HG03108 (cell line): ENCODE data around the gene ACIN1.

Source experiments
- ATAC-seq: cut with Tn5 transposase; IDR thresholded peaks from one replicate; pipeline ENCODE4 v1.9.1; 2021; ENCODE audit warnings: moderate library complexity; ENCODE audit not compliant: unreplicated experiment

Gene ACIN1

GRCh38 chr14:23125011-23125410 is 30.1 kb upstream of the ACIN1 start:
- no peak for ATAC-seq

DNA sequence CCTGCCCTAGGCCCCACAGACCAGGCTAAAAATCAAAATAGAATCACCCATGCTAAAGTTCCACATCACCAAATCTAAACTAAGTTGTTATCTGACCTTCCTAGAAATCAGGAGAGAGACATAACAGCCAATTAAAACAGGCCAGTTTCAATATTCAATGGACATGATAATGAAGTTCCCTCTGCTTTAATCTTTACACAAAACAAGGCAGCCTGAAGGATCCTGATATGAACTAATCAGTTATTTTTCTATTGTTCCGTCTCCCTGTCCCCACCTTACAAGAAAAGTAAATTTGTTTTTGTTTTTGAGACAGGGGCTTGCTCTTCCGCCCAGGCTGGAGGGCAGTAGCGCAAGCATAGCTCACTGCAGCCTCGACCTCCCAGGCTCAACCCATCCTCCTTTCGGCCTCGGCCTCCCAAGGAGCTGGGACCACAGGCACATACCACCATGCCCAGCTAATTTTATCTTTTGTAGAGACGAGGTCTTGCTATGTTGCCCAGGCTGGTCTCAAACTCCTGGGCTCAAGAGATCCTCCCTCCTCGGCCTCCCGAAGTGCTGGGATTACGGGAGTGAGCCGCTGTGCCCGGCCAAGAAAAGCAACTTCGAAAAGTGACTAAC is 29.5 kb upstream of the ACIN1 start:
- no peak for ATAC-seq

GRCh38 chr14:23123419-23123818 is 28.5 kb upstream of the ACIN1 start:
- no peak for ATAC-seq

- no peak for ATAC-seq
Measured at GRCh38 chr14:23122086-23122485, 27.1 kb upstream of the ACIN1 start.

- peak; percentile 53 for ATAC-seq
Measured at GRCh38 chr14:23121361-23121771, 26.4 kb upstream of the ACIN1 start.

GRCh38 chr14:23120541-23121251 is 25.8 kb upstream of the ACIN1 start:
- peak; percentile 77 for ATAC-seq

DNA sequence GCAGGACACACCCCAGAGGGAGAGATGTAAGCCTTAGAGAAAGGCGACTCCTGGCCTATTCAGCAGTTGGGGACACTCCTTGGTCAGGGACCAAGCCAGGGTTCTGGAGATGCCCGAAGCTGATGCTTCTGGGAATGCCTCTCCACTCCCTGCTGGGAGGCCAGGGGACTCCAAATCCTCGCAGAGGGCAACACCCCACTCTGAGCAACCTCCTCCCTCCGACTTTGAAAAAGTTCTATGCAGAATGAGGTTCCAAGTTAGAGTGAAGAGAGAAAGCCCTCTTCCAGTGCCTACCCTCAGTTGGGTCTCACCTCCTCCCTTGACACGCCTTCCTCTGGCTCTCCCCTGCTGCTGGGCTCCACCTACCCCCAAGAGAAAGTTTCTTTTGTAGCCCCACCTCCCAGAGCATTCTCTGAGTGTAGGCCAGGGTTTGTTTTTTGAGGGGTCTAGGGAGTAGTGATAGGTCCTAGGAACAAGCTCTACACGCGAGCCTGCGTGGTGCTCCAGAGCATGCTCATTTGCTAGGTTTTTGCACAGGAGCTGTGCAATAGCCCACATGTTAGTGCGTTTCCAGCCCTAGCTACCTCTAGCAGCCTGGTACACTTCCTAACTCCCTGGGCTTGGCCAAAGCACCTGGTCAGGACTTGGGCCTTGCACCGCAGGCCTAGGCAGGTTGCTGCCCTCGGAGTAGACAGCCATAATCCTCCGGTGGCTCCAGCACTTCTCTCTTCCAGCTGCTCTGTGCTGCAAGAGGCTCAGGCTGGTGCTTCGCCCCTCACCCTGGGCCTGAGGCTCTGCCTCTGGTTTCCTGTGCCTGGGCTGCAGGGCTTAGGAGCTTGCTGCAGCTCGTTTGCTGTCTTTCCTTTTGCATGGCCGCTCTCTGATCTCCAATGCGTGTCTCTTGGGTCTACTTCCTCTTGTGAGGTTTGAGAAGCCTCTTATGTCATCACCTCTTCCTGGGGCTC is 24.7 kb upstream of the ACIN1 start:
- ATAC-seq, result no peak

- no peak for ATAC-seq
Measured at GRCh38 chr14:23118506-23119362, 23.8 kb upstream of the ACIN1 start, which contains the start of gene CEBPE. Gene CEBPE (minus strand): TSS chr14:23119255. CDS start chr14:23119091, 164 bp downstream.

- no peak for ATAC-seq
Measured at GRCh38 chr14:23117371-23118020, 22.6 kb upstream of the ACIN1 start.

DNA sequence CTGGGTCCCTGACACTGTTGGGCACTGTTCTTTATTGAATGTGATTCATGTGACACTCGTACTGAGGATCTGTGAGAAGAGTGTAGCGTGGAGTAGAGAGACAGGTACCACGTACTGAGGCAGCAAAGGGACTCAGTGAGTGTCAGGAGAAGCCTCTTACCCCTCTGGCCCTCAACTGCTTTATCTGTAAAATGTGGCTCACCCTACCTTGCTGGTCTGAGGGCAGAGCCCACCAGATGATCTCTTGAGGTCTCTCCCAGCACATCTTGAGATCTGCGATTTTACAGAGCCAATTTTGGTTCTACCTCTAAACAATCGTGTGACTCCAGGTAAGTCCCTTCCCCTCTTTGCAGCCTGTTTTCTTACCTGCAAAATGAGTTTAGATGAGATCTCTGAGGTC is 21.0 kb upstream of the ACIN1 start:
- no peak for ATAC-seq

- ATAC-seq, result no peak
Measured at GRCh38 chr14:23115039-23115731, 20.2 kb upstream of the ACIN1 start.

GRCh38 chr14:23114669-23115038 is 19.7 kb upstream of the ACIN1 start:
- no peak for ATAC-seq

- ATAC-seq, result no peak
Measured at GRCh38 chr14:23114120-23114458, 19.2 kb upstream of the ACIN1 start.

DNA sequence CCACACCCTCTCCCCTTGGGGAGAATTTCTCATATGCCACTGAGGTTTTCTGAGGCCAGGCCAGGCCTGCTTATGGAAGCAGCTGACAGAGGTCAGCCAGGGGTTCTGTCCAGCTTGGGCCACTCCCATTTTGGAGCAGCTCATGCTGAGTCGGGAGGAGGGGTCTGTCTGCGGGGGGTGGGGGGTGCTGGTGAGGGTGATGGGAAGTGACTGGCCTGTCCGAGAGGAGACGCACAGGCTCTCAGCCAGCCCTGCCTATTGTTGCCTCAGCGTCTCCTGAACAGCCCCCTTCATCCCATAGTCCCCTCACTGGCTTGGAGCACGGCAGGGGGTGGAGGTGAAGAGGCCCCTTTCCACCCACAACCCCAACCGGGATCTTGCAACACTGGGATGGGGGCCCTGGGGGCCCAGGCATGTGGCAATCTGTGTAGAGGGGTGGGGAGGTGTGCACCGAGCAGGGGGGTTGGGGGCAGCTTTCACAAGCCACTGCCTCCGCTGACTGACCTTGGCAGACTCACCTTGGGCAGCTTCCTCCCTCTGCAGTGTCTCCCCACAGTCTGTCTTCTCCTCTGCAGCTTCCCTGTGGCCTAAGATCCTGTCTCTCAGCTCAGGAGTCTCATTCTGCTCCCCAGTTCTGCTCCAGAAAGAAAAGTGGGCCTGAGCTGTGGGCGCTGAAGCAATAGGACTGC is 18.6 kb upstream of the ACIN1 start:
- ATAC-seq, result no peak

DNA sequence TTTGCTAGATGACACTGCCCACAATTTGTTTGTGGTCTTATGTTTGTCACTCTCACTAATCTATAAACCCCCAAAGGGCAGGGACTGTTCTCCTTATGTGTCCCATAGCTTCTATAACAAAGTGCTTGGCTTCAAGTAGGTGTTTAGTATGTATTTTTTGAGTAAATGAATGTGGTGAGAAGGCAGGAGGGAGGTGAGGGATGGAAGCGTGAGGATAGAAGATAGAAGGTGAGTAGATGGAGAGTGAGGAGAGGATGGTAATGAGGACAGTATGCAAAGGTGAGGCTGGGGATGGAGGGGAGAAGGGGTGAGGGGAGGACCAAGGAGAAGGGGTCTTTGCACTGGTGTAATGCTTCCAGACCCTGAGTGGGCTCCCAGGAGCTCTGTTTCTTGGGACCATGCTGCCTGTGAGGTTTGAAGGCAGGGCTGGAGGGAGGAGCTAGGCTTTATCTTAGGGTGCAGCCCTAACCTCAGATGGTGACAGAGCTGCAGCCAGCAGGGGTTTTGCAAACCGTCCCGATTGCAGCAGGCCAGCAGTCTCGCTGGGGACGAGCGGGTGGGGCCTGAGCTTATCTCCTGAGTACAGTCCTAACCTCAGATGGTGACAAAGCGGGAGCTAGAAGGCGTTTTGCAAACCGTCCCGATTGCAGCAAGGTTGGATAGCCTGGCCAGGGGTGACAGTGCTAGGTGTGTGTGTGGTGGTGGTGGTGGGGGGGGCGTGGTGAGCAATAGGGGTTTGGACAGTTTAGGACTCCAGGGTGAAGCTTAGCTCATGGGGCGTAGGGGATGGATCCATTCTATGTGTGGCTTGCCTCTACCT is 17.6 kb upstream of the ACIN1 start:
- ATAC-seq, result no peak

GRCh38 chr14:23110579-23111365 is 15.8 kb upstream of the ACIN1 start:
- no peak for ATAC-seq

GRCh38 chr14:23109769-23110168 is 14.8 kb upstream of the ACIN1 start:
- ATAC-seq, result no peak
